Fibroblast of lung (primary cell): ENCODE measurements around the gene MIPOL1. TPM values are rescaled to one million over a fixed set of nuclear protein-coding genes. Genes with fewer than 3 reads are reported as not detected.

ENCODE experiments used
- DNase-seq, 2 donors: peaks; one replicate each; pipeline versions ENCODE4 v3.0.0 to v3.0.0-alpha.2; 2010; ENCODE audit warnings: low read depth in 2 of 2
- H2AFZ ChIP-seq: 2 replicates; pipeline ENCODE4 v1.5.1; 2012; ENCODE audit warnings: low read length, control low read depth, inconsistent platforms
- H3K27ac ChIP-seq: 2 replicates; pipeline ENCODE4 v1.5.1; 2011; ENCODE audit warnings: low read length, control low read depth; ENCODE audit not compliant: insufficient read depth
- H3K27me3 ChIP-seq: 2 replicates; pipeline ENCODE4 v1.5.1; 2011; ENCODE audit warnings: mild to moderate bottlenecking, low read length; ENCODE audit not compliant: control insufficient read depth, insufficient read depth
- H3K36me3 ChIP-seq: 2 replicates; pipeline ENCODE4 v1.5.1; 2011; ENCODE audit warnings: low read length; ENCODE audit not compliant: control insufficient read depth, insufficient read depth
- H3K4me1 ChIP-seq: 2 replicates; pipeline ENCODE4 v1.5.1; 2011; ENCODE audit warnings: low read length; ENCODE audit not compliant: control insufficient read depth, insufficient read depth; ENCODE audit errors: extremely low read depth
- H3K4me2 ChIP-seq: 2 replicates; pipeline ENCODE4 v1.5.1; 2011; ENCODE audit warnings: low read length, control low read depth; ENCODE audit not compliant: insufficient read depth; ENCODE audit errors: extremely low read depth
- H3K4me3 ChIP-seq, 4 experiments: fragments of 200-600 bp in 1 of 4; sonication (generic) in 1 of 4; replicated peaks in 1 of 4; 2 replicates each; pipeline ENCODE4 v1.5.1; 2011 to 2016; ENCODE audit warnings: low read length in 4 of 4, low read depth in 3 of 4, mild to moderate bottlenecking in 3 of 4, control low read depth in 2 of 4, inconsistent platforms in 1 of 4, mixed read lengths in 1 of 4; ENCODE audit not compliant: insufficient read depth in 1 of 4; ENCODE audit errors: control extremely low read depth in 1 of 4
- H3K79me2 ChIP-seq: 2 replicates; pipeline ENCODE4 v1.5.1; 2012; ENCODE audit warnings: mild to moderate bottlenecking, low read length, inconsistent platforms; ENCODE audit not compliant: control insufficient read depth, insufficient read depth
- H3K9ac ChIP-seq: 2 replicates; pipeline ENCODE4 v1.5.1; 2011; ENCODE audit warnings: mild to moderate bottlenecking, low read length, control low read depth; ENCODE audit not compliant: insufficient read depth
- H3K9me3 ChIP-seq: 2 replicates; pipeline ENCODE4 v1.5.1; 2012; ENCODE audit warnings: low read depth, low read length; ENCODE audit not compliant: control insufficient read depth, insufficient read depth
- H4K20me1 ChIP-seq: 2 replicates; pipeline ENCODE4 v1.5.1; 2011; ENCODE audit warnings: low read length; ENCODE audit not compliant: control insufficient read depth, insufficient read depth; ENCODE audit errors: extremely low read depth
- CTCF ChIP-seq, 2 donors: IDR thresholded peaks in 1 of 2; conservative IDR thresholded peaks in 1 of 2; 1 replicate in 1 of 2; 2 replicates in 1 of 2; pipeline ENCODE4 v1.5.1; 2011 to 2012; ENCODE audit warnings: low read length in 2 of 2, control low read depth in 1 of 2, inconsistent platforms in 1 of 2, low read depth in 1 of 2, mild to moderate bottlenecking in 1 of 2
- EZH2 ChIP-seq: IDR thresholded peaks from 2 replicates; pipeline ENCODE4 v1.5.1; 2012; ENCODE audit warnings: low read length, control low read depth, mild to moderate bottlenecking; ENCODE audit errors: missing control alignments
- polyA plus RNA-seq, 2 donors: library from polyadenylated mRNA; depleted of rRNA in 1 of 2; stranded (reverse) in 1 of 2; unstranded in 1 of 2; fragments of >200 nt; gene quantifications; 2 replicates each; pipeline ENCODE4 v1.2.1, GENCODE V29; 2011 to 2012; ENCODE audit warnings: missing spikeins in 1 of 2
- total RNA-seq: library from RNA; depleted of rRNA; stranded (reverse); fragments of >200 nt; gene quantifications from 2 replicates; pipeline ENCODE4 v1.2.1, GENCODE V29; 2014

Gene MIPOL1
- total and polyA plus RNA-seq, 2 donors (not counting 1 experiment from before 2014, with no cell fraction given): 6.4 to 8.6 TPM

- no peaks in the 10 kb centered on the region for H3K79me2 ChIP-seq
- no peak overlapping the region for H3K27ac ChIP-seq
- H3K4me3 ChIP-seq: no peak overlapping the region
- TF ChIP-seq EZH2: no peak
- no peak for TF ChIP-seq CTCF (conservative IDR thresholded peaks at IDR 0.05 in 1 of 2, IDR thresholded peaks at IDR 0.05 in 1 of 2; ENCODE audit: low read depth in 1 of 2, low read length in 2 of 2)
- H4K20me1 ChIP-seq: no peaks in the 10 kb centered on the region
- no peak overlapping the region for H2AFZ ChIP-seq
- H3K4me1 ChIP-seq: no peaks in the 10 kb centered on the region
- peak in 1 of 2 donors; percentile 24 for DNase-seq
- no peaks in the 10 kb centered on the region for H3K9me3 ChIP-seq
- no peaks in the 10 kb centered on the region for H3K36me3 ChIP-seq
- H3K4me2 ChIP-seq: no peak overlapping the region
- H3K9ac ChIP-seq: no peak overlapping the region
- H3K27me3 ChIP-seq: no peaks in the 10 kb centered on the region
Measured at GRCh38 chr14:37566811-37567371, 369.2 kb downstream of the MIPOL1 start.

DNA sequence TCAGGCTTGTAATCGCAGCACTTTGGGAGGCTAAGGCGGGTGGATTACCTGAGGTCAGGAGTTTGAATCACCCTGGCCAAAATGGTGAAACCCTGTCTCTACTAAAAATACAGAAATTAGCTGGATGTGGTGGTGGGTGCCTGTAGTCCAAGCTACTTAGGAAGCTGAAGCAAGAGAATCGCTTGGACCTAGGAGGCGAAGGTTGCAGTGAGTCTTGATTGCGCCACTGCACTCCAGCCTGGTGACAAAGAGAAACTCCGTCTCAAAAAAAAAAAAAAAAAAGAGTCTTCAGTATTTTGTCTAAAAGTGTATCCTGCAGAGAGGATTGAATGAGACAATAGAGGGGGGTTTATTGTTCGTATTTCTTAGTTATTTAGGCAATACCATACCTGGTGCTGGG, 372.0 kb downstream of the MIPOL1 start:
- no peaks in the 10 kb centered on the region for H4K20me1 ChIP-seq
- H2AFZ ChIP-seq: no peak overlapping the region
- no peaks in the 10 kb centered on the region for H3K36me3 ChIP-seq
- H3K4me1 ChIP-seq: no peaks in the 10 kb centered on the region
- DNase-seq: no peak
- no peak for TF ChIP-seq CTCF (conservative IDR thresholded peaks at IDR 0.05 in 1 of 2, IDR thresholded peaks at IDR 0.05 in 1 of 2; ENCODE audit: low read depth in 1 of 2, low read length in 2 of 2)
- no peak for TF ChIP-seq EZH2
- H3K4me3 ChIP-seq: no peak overlapping the region
- no peak overlapping the region for H3K4me2 ChIP-seq
- no peaks in the 10 kb centered on the region for H3K9me3 ChIP-seq
- no peaks in the 10 kb centered on the region for H3K79me2 ChIP-seq
- H3K27me3 ChIP-seq: no peaks in the 10 kb centered on the region
- no peak overlapping the region for H3K27ac ChIP-seq
- H3K9ac ChIP-seq: no peak overlapping the region

DNA sequence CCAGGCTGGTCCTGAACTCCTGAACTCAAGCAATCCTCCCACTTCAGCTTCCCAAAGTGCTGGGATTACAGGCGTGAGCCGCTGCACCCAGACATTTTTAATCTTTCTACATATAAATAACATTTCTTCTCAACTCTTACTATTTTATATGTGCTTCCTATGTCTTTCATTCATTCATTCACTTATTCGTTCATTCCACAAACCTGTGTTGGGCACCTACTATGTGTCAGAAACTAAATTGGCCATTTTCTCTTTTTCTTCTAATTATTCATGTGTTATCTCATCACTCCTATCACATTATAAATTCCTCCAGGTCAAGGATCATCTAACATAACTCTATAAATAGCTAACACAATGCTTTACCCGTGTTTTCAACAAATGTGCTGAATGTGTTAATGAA, 373.7 kb downstream of the MIPOL1 start:
- Histone ChIP-seq H4K20me1 (no peaks in the 10 kb centered on the region), H3K4me2 (no peak overlapping the region), H3K27ac (no peak overlapping the region), H3K9me3 (no peaks in the 10 kb centered on the region), H3K9ac (no peak overlapping the region), H2AFZ (no peak overlapping the region), H3K4me3 (no peak overlapping the region), H3K36me3 (no peaks in the 10 kb centered on the region), H3K79me2 (no peaks in the 10 kb centered on the region), H3K27me3 (no peaks in the 10 kb centered on the region), H3K4me1 (no peaks in the 10 kb centered on the region)
- no peak for DNase-seq
- TF ChIP-seq CTCF (conservative IDR thresholded peaks at IDR 0.05 in 1 of 2, IDR thresholded peaks at IDR 0.05 in 1 of 2; ENCODE audit: low read depth in 1 of 2, low read length in 2 of 2) (no peak), EZH2 (no peak)
